Fibroblast of pulmonary artery (primary cell): ENCODE results near the gene TPRG1L.

Experiments used
- DNase-seq: peaks from one replicate; pipeline ENCODE4 v3.0.0-alpha.2; 2010; ENCODE audit warnings: low read depth
- H3K4me3 ChIP-seq: replicated peaks from 2 replicates; pipeline ENCODE4 v1.5.1; 2011; ENCODE audit warnings: low read depth, mild to moderate bottlenecking, control low read depth, low read length, moderate library complexity
- CTCF ChIP-seq: IDR thresholded peaks from 2 replicates; pipeline ENCODE4 v1.5.1; 2011; ENCODE audit warnings: mild to moderate bottlenecking, control low read depth, low read length, inconsistent platforms; ENCODE audit errors: missing control alignments

The TPRG1L gene

GRCh38 chr1:3630161-3630611, 5.4 kb downstream of the TPRG1L start:
- DNase-seq = no peak
- H3K4me3 ChIP-seq = no peak overlapping the region
- TF ChIP-seq CTCF = no peak

- no peak for DNase-seq
- TF ChIP-seq CTCF = no peak
These were observed 6.1 kb downstream of the TPRG1L start for GRCh38 chr1:3630914-3631313.

GRCh38 chr1:3631320-3632260, 6.8 kb downstream of the TPRG1L start:
- no peak overlapping the region for H3K4me3 ChIP-seq
- TF ChIP-seq CTCF = no peak
- DNase-seq = no peak

More at GRCh38 chr1:3630914-3631313, 6.1 kb downstream of the TPRG1L start:
- no peak overlapping the region for H3K4me3 ChIP-seq

GRCh38 chr1:3632298-3632697, 7.5 kb downstream of the TPRG1L start:
- H3K4me3 ChIP-seq = no peak overlapping the region
- no peak for DNase-seq
- TF ChIP-seq CTCF = no peak

- no peak for TF ChIP-seq CTCF
- no peak for DNase-seq
- H3K4me3 ChIP-seq = no peak overlapping the region
These were observed 8.0 kb downstream of the TPRG1L start for GRCh38 chr1:3632716-3633343.

- TF ChIP-seq CTCF = no peak
- no peak for DNase-seq
- H3K4me3 ChIP-seq = no peak overlapping the region
These were observed 8.7 kb downstream of the TPRG1L start for GRCh38 chr1:3633344-3634058.
